Measurements from ENCODE around the gene RNU6-1.

DNA sequence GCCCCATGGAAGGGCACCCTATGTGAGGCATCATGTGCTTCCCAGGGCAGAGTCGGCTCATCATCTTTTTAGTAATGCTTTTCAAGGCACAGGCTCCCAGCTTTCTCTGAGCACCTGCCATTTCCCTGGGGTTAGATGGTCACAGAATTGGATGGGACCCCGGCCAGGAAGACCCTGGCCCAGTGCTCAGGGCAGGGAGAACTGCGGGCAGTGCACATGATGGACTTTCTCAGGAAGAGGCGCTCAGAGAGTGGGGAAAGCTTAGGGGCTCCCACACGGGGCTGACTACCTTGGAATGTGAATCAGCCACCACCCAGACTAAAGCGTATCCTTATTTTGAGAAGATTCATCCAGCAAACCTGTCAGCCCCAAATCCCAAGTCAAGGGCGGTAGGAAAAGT lies 31.0 kb downstream of the RNU6-1 start:
- TF ChIP-seq EZH2 (IDR thresholded peaks at IDR 0.05), result no peak
- no peak for TF ChIP-seq POLR2AphosphoS5 (IDR thresholded peaks at IDR 0.05; ENCODE audit: borderline replicate concordance, low read depth, low read length)

Measured in SK-N-MC (cell line).